GM18511 (cell line): ENCODE results near the gene PDSS2.
"Not testable (repeated sequence)": the region's sequence is repeated elsewhere in the genome, so short reads cannot be mapped to it uniquely, and the experiment has no call there.

Experiments
- ATAC-seq: cut with Tn5 transposase; IDR thresholded peaks from one replicate; pipeline ENCODE4 v1.9.1; 2021; ENCODE audit warnings: mild to moderate bottlenecking, moderate library complexity; ENCODE audit not compliant: unreplicated experiment

PDSS2 gene

GRCh38 chr6:107125771-107126170, 333.6 kb downstream of the PDSS2 start:
- no peak for ATAC-seq

GRCh38 chr6:107124934-107125348, 334.4 kb downstream of the PDSS2 start:
- peak; percentile 80 for ATAC-seq

- no peak for ATAC-seq
These were observed 335.9 kb downstream of the PDSS2 start for GRCh38 chr6:107123501-107123900.

GRCh38 chr6:107122748-107123147, 336.6 kb downstream of the PDSS2 start:
- ATAC-seq, result no peak

GRCh38 chr6:107121964-107122495, 337.3 kb downstream of the PDSS2 start:
- no peak for ATAC-seq

GRCh38 chr6:107121266-107121665, 338.1 kb downstream of the PDSS2 start:
- ATAC-seq, result no peak

- no peak for ATAC-seq
These were observed 339.0 kb downstream of the PDSS2 start for GRCh38 chr6:107120404-107120803.

- ATAC-seq, result no peak
These were observed 340.4 kb downstream of the PDSS2 start for GRCh38 chr6:107118976-107119375.

- ATAC-seq, result not testable (repeated sequence)
These were observed 340.8 kb downstream of the PDSS2 start for GRCh38 chr6:107118540-107118939.

- no peak for ATAC-seq
These were observed 342.4 kb downstream of the PDSS2 start for GRCh38 chr6:107116931-107117330.

- ATAC-seq, result peak; percentile 25
These were observed 343.0 kb downstream of the PDSS2 start for GRCh38 chr6:107116328-107116892.

- ATAC-seq, result peak; percentile 31
These were observed 343.6 kb downstream of the PDSS2 start for GRCh38 chr6:107115695-107116327.

- ATAC-seq, result peak; percentile 36
These were observed 344.3 kb downstream of the PDSS2 start, which contains the start of gene BEND3 for GRCh38 chr6:107114926-107115694. TSS of gene BEND3 (minus strand) at chr6:107115515. CDS start at chr6:107099285, 16,230 bp downstream.

GRCh38 chr6:107114213-107114925, 345.0 kb downstream of the PDSS2 start:
- ATAC-seq, result peak; percentile 68

GRCh38 chr6:107110200-107110599, 349.2 kb downstream of the PDSS2 start:
- no peak for ATAC-seq

- no peak for ATAC-seq
These were observed 351.0 kb downstream of the PDSS2 start for GRCh38 chr6:107108201-107108890.

GRCh38 chr6:107107791-107108190, 351.6 kb downstream of the PDSS2 start:
- no peak for ATAC-seq

- ATAC-seq, result no peak
These were observed 353.2 kb downstream of the PDSS2 start for GRCh38 chr6:107106165-107106564.

- no peak for ATAC-seq
These were observed 353.8 kb downstream of the PDSS2 start for GRCh38 chr6:107105511-107106116.

GRCh38 chr6:107103082-107103481, 356.3 kb downstream of the PDSS2 start:
- no peak for ATAC-seq
